GM23338 (cell line): Measurements from ENCODE around the gene RPL13. TPM values are rescaled to one million over a fixed set of nuclear protein-coding genes. Genes with fewer than 3 reads are reported as not detected.

Experiments used
- ATAC-seq: fragments of 200-7000 bp; cut with Tn5 transposase; 3 replicates; pipeline ENCODE4 v1.9.1; 2020
- DNase-seq: peaks from one replicate; pipeline ENCODE4 v3.0.0-alpha.2; 2015; ENCODE audit warnings: low spot score
- H2AFZ ChIP-seq: fragments of 200-600 bp; sonication (generic); 2 replicates; pipeline ENCODE4 v1.8.0; 2016; ENCODE audit warnings: antibody characterized with exemption, mild to moderate bottlenecking, moderate library complexity
- H3F3A ChIP-seq: fragments of 200-600 bp; sonication (generic); replicated peaks from 2 replicates; pipeline ENCODE4 v1.8.0; 2017; ENCODE audit warnings: antibody characterized with exemption, mixed run types, low read depth
- H3K27ac ChIP-seq: fragments of 200-600 bp; sonication (generic); 2 replicates; pipeline ENCODE4 v1.6.1; 2016; ENCODE audit warnings: low read depth
- H3K27me3 ChIP-seq: fragments of 200-600 bp; sonication (generic); 2 replicates; pipeline ENCODE4 v1.8.0; 2016; ENCODE audit warnings: mild to moderate bottlenecking, mixed run types, moderate library complexity; ENCODE audit not compliant: insufficient read depth
- H3K36me3 ChIP-seq: fragments of 200-600 bp; sonication (generic); 2 replicates; pipeline ENCODE4 v1.8.0; 2016; ENCODE audit warnings: mild to moderate bottlenecking; ENCODE audit not compliant: insufficient read depth
- H3K4me1 ChIP-seq: fragments of 200-600 bp; sonication (generic); 2 replicates; pipeline ENCODE4 v1.8.0; 2016; ENCODE audit warnings: mild to moderate bottlenecking, moderate library complexity; ENCODE audit not compliant: insufficient read depth
- H3K4me2 ChIP-seq: fragments of 200-600 bp; sonication (generic); 2 replicates; pipeline ENCODE4 v1.7.1; 2017; ENCODE audit warnings: mixed run types
- H3K4me3 ChIP-seq: fragments of 200-600 bp; sonication (generic); 2 replicates; pipeline ENCODE4 v1.6.1; 2016; ENCODE audit warnings: mixed run types
- H3K79me2 ChIP-seq: fragments of 200-600 bp; sonication (generic); replicated peaks from 2 replicates; pipeline ENCODE4 v1.8.0; 2017; ENCODE audit warnings: mild to moderate bottlenecking; ENCODE audit not compliant: insufficient read depth
- H3K9me2 ChIP-seq: fragments of 200-600 bp; sonication (generic); 2 replicates; pipeline ENCODE4 v1.8.0; 2017; ENCODE audit not compliant: insufficient read depth
- H4K20me1 ChIP-seq: fragments of 200-600 bp; sonication (generic); replicated peaks from 2 replicates; pipeline ENCODE4 v1.8.0; 2017; ENCODE audit warnings: mild to moderate bottlenecking; ENCODE audit not compliant: insufficient read depth
- H3K27ac Mint-ChIP-seq: 2 replicates; pipeline ENCODE4 v1.8.0; 2020; ENCODE audit warnings: inconsistent platforms, mild to moderate bottlenecking, moderate library complexity, mixed read lengths
- H3K27me3 Mint-ChIP-seq: 3 replicates; pipeline ENCODE4 v1.8.0; 2022; ENCODE audit warnings: low read depth, mild to moderate bottlenecking, moderate library complexity, mixed read lengths, inconsistent platforms; ENCODE audit not compliant: insufficient read depth, poor library complexity
- H3K36me3 Mint-ChIP-seq: 3 replicates; pipeline ENCODE4 v1.8.0; 2021; ENCODE audit warnings: low read depth, mild to moderate bottlenecking, inconsistent platforms, moderate library complexity, mixed read lengths
- H3K4me1 Mint-ChIP-seq: 3 replicates; pipeline ENCODE4 v1.8.0; 2020; ENCODE audit warnings: mild to moderate bottlenecking, inconsistent platforms, mixed read lengths
- H3K4me3 Mint-ChIP-seq: 3 replicates; pipeline ENCODE4 v1.8.0; 2021; ENCODE audit warnings: moderate library complexity, mild to moderate bottlenecking, inconsistent platforms, mixed read lengths
- H3K9me3 Mint-ChIP-seq: 3 replicates; pipeline ENCODE4 v1.8.0; 2020; ENCODE audit warnings: moderate library complexity, mild to moderate bottlenecking, inconsistent platforms, mixed read lengths
- JUNB ChIP-seq: IDR thresholded peaks from one replicate; pipeline ENCODE4 v1.6.1; 2016; ENCODE audit warnings: antibody characterized with exemption; ENCODE audit not compliant: unreplicated experiment
- NANOG ChIP-seq: IDR thresholded peaks from 2 replicates; pipeline ENCODE4 v1.6.1; 2016; ENCODE audit warnings: antibody characterized with exemption, borderline replicate concordance
- STAT1 ChIP-seq: IDR thresholded peaks from one replicate; pipeline ENCODE4 v1.6.1; 2016; ENCODE audit warnings: antibody characterized with exemption; ENCODE audit not compliant: unreplicated experiment
- ZNF114 ChIP-seq: fragments of 250-450 bp; sonication (Bioruptor Pico); IDR thresholded peaks from 2 replicates; pipeline ENCODE4 v1.5.0; 2020; ENCODE audit warnings: mild to moderate bottlenecking, moderate library complexity
- ZNF331 ChIP-seq: fragments of 250-450 bp; sonication (Bioruptor Pico); IDR thresholded peaks from 2 replicates; pipeline ENCODE4 v1.5.0; 2020; ENCODE audit warnings: low read depth, mild to moderate bottlenecking, moderate library complexity
- ZNF462 ChIP-seq: fragments of 250-450 bp; sonication (Bioruptor Pico); IDR thresholded peaks from 2 replicates; pipeline ENCODE4 v1.5.0; 2020; ENCODE audit warnings: mild to moderate bottlenecking, moderate library complexity
- polyA plus RNA-seq: library from polyadenylated mRNA; unstranded; fragments of >200 nt; fragmentation: Nextera tagmentation; extraction: Ambion mirVana; gene quantifications from 2 replicates; pipeline ENCODE4 v1.2.1, GENCODE V29; 2016
- total RNA-seq: library from RNA; depleted of rRNA; stranded (reverse); fragments of >200 nt; shearing (Covaris generic); gene quantifications from 2 replicates; pipeline ENCODE4 v1.2.3, GENCODE V29; 2014

RPL13 gene
- total and polyA plus RNA-seq, 2 experiments from 2014 or later, result 3,489 to 3,617 TPM

DNA sequence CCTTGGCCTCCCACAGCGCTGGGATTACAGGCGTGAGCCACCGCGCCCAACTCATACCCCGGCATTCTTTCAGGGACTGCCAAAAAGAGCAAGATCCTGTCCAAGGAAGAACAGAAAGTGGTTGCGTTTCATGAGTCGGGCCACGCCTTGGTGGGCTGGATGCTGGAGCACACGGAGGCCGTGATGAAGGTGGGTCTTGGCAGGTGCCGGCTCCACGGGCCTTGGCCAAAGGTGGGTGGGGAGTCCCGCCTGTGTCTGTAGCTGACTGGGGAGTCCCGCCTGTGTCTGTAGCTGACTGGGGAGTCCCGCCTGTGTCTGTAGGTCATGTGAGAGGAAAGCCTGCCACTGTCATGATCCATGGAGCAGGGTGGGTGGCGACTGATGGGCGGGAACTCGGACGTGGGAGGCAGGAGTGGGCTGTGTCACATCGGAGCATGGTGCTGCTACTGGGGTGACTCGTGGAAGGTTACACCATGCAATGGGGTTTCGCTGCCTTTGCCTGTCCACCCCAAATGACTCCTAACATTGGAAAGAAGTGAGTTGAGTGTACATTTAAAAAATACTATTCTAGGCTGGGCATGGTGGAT, 10.0 kb upstream of the RPL13 start (continued):
- TF ChIP-seq JUNB, result no peak

GRCh38 chr16:89552329-89552728, 8.2 kb upstream of the RPL13 start:
- no peak overlapping the region for H2AFZ ChIP-seq
- H3K4me3 Mint-ChIP-seq, result no peak overlapping the region; the same call in 2 of the 3 replicates
- TF ChIP-seq STAT1 (no peak), ZNF114 (CRISPR knock-in tag) (no peak), ZNF462 (CRISPR knock-in tag) (no peak), ZNF331 (CRISPR knock-in tag) (no peak), NANOG (no peak)
- H3K9me3 Mint-ChIP-seq, result no peaks in the 10 kb centered on the region
- no peak overlapping the region for H3K4me3 ChIP-seq
- H3K79me2 ChIP-seq, result no peaks in the 10 kb centered on the region
- H3K9me2 ChIP-seq, result no peaks in the 10 kb centered on the region
- no peaks in the 10 kb centered on the region for H3K27me3 ChIP-seq
- DNase-seq (no peak), ATAC-seq (no peak)
- no peak overlapping the region; the same call in 1 of the 2 replicates for H3K27ac Mint-ChIP-seq
- H4K20me1 ChIP-seq, result no peaks in the 10 kb centered on the region
- H3K27me3 Mint-ChIP-seq, result peaks cover 8% of the 10 kb centered on the region
- no peak overlapping the region for H3K4me2 ChIP-seq
- H3K4me1 Mint-ChIP-seq, result peaks cover 2% of the 10 kb centered on the region; the same call in 1 of the 3 replicates
- no peaks in the 10 kb centered on the region for H3K4me1 ChIP-seq
- H3K27ac ChIP-seq, result no peak overlapping the region
- H3F3A ChIP-seq, result peaks cover 22% of the 10 kb centered on the region; the same call in 1 of the 2 replicates
- H3K36me3 ChIP-seq, result peaks cover 23% of the 10 kb centered on the region
- peaks cover 78% of the 10 kb centered on the region for H3K36me3 Mint-ChIP-seq
